HG03460 (cell line): ENCODE results near the gene FRAS1.
"Not testable (repeated sequence)": the region's sequence is repeated elsewhere in the genome, so short reads cannot be mapped to it uniquely, and the experiment has no call there.

Experiments used
- ATAC-seq: cut with Tn5 transposase; IDR thresholded peaks from one replicate; pipeline ENCODE4 v1.9.1; 2021; ENCODE audit not compliant: unreplicated experiment

FRAS1 gene

DNA sequence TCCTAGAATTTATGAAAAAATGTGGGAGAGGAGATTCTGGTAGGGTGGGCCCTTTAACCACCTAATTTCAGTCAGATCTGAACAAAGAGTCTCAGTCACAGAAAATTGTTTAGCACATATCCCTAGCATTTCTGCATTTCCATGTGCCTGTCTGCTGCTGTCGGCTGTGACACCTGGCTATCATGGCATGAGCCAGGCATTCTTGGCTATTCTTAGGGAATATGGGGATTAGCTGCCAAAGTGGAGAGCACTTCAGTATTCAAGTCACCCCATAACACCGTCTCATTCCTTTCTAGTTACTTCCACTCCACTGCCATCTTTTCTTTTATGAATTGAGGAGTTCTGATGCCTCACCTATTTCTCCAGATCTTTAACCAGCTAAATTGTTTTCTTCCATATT lies 211.5 kb downstream of the FRAS1 start:
- ATAC-seq, result no peak

DNA sequence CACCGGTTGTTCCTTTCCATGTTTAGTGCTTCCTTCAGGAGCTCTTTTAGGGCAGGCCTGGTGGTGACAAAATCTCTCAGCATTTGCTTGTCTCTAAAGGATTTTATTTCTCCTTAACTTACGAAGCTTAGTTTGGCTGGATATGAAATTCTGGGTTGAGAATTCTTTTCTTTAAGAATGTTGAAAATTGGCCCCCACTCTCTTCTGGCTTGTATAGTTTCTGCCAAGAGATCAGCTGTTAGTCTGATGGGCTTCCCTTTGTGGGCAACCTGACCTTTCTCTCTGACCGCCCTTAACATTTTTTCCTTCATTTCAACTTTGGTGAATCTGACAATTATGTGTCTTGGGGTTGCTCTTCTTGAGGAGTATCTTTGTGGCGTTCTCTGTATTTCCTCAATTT lies 218.3 kb downstream of the FRAS1 start:
- not testable (repeated sequence) for ATAC-seq

DNA sequence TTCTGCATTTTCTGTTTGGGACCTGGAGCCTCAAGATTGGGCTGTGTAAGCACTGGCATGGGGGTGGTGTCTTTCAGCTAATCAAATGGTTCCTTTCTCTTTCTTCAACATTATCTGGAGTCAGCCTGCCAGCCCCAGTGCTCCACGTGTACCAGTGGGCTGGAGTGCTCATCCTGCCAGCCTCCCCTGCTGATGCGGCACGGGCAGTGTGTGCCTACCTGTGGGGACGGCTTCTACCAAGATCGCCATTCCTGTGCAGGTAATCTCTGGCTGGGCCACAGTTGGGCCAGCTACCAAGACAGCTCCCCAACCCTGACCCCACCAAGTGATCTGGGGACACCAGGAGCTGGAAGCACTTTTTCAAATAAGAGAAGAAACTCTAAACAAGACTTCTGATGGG lies 229.2 kb downstream of the FRAS1 start:
- no peak for ATAC-seq

DNA sequence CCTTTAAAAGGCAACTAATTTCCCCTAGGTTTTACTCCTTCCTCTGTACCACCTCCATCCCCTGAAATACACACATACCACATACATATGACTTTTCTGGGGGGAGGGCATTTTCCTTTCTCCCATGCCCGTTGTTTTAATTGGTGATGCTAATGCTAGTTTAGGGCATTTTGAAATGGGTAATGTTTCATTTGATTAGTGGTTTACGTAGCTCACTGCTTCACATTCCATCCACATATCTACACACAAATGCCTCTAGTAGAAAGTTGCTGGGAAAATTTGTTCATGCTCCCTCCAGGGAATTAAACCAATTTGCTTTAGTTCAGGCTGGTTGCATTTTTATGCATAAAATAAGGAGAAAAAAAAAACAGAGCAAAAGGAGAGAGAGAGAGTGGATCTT lies 231.2 kb downstream of the FRAS1 start:
- no peak for ATAC-seq

DNA sequence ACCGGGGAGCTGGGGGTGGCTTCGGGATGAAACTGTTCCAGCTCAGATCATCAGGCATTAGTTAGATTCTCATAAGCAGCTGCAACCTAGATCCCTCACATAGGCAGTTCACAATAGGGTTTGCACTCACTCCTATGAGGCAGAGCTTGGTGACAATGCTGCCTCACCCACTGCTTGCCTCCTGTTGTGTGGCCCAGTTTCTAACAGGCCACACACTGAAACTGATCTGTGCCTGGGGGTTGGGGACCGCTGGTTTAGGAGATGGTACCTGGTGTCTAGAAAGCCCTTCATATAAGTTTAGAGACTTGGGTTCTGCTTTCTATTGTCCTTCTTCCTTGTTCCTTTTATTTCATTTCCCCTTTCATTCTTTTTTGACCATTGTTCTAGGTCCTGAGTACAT lies 234.2 kb downstream of the FRAS1 start:
- no peak for ATAC-seq

DNA sequence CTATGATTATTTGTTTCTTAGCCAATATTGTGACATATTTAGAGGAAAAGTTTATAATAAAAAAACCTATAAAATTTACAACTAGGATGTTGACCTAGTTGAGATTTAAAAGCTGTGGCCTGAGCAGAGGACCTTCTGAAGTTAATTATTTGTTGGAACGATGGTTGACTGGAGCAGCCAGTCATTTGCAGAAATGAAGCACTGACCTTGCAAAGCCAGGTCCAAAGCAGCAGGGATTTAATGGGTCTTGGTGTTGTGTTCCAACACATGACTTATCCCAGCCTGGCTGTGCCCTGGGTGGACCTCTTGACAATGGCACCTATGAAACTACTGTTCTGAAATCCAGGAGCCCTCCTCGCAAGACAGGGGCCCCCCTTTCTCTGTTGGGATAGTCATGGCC lies 235.2 kb downstream of the FRAS1 start:
- ATAC-seq, result no peak

DNA sequence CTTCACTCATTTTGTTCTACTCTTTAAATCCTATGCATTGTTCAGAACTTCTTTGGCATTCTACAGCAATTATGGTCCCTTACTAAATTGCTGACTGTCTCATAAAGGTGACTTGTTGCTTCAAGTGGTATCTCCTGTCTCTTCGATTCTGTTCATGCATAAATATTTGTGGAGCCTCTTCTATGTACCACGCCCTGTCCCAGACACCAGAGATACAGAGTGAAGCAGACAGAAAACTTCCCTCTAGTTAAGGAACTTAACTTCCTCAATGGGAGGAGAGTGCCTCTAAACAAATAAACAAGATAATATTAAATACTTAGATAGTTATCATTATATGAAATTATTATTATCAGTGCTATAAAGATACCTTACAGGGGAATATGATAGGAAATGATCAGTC lies 235.7 kb downstream of the FRAS1 start:
- ATAC-seq, result no peak

DNA sequence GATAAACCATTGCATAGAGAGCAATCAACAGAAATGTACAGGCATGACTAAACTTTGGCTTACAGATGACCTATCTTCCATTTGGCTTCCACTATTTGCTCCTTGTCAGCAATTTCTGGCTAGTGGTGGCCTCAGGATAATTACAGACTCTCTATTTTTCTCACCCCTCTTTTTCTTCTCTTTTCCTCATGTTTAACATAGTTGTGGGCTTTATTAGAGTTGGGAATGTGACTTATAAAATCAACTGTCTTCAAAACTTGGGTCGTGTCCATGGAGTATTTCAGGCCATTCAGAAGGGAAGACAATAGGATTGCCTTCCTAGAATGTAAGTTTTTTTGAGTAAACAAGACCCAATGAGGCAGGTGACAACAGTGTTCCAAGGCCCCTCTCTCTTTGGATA lies 236.2 kb downstream of the FRAS1 start:
- no peak for ATAC-seq

DNA sequence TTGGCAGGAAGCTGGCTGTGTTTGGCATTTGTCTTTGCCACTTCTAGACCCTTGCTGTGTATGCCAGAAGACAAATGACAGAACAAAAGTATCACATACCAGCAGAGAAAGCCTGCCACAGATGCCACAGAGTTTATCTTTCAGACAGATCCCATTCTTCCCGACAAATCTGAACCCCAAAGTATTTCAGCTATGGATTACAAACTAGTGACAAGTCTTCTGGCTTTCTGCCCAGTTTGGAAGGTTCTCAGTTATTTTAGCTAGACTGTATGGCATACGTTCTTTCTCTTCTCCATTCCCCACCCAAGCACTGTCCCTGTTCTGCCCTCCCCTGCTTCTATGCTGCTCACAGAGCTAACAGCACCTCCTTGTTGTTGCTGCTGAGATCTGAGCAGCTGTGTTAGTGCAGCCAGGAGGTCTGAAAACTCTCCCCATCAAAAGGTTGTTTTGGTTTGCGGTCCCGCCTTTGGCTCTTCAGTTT lies 236.7 kb downstream of the FRAS1 start:
- ATAC-seq, result no peak

DNA sequence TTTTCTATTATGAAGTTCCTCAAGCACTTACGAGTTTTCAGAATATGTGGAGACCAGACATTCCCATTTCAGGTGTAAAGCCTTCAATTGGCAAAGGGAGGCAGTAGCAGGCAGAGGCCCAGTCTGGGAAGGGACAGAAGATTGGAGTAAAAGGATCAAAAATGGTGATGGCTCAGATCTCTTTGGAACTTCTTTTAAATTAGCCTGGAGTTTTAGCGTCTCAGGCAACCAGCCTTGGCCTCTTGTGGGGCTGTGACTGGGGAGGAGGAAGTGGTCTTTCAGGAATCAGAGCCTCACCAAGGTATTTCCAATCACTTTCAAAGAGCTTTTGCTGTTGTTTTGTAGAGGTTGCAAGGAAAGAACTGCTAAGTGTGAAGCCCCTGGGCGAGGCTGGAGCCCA lies 239.1 kb downstream of the FRAS1 start:
- ATAC-seq, result no peak

DNA sequence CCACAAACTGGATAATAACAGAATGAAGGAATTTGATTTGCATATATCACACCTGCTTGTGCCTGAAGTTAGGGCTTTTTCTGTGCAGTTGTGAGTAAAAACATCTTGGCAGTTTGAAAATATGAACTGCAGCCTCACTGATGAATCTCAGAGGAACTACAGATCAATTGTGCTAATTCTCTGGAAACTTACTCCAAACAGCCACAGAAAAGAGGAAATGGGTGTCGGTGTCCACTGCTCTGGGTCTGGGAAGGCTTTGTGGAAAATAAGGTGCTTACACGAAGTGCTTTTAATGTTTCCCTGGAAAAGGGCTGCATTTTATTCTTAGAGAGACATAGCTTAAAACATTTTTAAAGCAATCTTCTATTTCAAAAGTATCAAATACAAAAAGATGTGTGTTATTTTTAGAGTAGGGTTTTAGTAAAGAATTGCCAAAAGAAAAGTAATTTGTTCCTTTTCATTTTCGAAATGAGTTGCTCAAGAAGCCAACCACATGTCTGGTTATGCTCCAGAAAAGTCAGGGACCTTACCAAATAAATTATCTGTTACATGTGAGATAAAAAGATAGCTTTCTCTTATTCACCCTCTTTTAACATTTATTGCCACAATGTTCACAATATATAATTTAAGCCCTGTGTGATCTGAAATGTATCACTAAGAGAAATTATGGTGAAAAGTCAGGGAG lies 240.1 kb downstream of the FRAS1 start:
- ATAC-seq, result no peak

DNA sequence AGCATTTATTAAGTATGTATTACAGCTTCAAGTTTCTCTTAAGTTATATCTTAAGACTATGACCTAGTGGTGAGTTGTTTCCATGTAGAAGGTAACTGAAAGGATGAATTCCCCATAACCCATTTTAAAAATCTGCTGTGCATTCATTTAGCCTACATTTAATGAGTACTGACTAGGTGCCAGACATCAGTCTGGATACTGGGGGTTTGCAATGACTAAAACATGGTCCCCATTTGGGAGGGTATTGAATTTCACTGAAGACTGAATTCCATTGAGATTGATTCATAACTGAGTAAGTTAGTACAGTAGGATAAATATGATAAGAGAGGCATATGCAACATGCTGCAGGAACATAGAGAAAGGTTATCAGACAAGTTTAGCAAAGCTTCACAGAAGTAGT lies 241.5 kb downstream of the FRAS1 start:
- no peak for ATAC-seq

DNA sequence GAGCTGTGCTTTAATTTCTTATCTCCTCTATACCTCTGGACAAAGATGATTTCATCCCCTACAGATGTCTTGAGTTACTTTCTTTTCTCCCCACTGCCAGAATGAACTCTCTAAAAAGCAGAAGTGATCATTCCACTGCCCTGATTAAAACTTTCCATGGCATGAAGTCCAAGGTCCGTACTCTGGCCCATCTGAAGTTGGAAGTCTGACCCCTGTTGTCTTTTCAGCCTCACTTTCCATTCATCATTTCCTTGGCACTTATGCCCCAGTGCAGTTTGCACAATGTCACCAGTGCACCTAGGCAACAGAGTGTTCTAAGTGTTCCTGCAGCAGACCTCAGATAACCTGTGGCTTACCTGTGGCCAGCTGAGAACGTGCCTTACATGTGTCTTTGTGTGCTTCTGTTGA lies 242.4 kb downstream of the FRAS1 start:
- ATAC-seq, result no peak

DNA sequence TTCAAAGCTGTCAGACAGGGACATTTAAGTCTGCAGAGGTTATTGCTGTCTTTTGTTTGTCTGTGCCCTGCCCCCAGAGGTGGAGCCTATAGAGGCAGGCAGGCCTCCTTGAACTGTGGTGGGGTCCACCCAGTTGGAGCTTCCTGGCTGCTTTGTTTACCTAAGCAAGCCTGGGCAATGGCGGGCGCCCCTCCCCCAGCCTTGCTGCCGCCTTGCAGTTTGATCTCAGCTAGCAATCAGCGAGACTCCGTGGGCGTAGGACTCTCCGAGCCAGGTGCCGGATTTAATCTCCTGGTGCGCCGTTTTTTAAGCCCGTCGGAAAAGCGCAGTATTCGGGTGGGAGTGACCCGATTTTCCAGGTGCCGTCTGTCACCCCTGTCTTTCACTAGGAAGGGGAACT lies 250.1 kb downstream of the FRAS1 start:
- not testable (repeated sequence) for ATAC-seq

DNA sequence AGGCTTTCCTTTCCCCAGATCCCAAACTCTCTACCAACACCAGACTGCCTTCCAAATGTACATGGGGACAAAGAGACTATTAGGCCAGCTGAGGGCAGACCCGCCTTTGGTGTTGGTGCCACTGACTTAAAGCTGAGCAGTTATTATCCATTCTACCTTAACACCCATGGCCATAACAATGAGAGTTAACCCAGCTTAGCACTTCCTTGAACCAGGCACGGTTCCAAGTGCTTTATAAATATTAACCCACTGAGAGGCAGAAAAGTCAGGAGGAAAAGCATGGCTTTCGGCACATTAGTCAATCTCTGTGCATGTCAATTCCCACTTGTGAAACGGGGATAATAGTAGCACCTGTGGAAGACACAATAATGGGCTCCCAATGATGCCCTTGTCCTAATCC lies 251.4 kb downstream of the FRAS1 start:
- no peak for ATAC-seq

DNA sequence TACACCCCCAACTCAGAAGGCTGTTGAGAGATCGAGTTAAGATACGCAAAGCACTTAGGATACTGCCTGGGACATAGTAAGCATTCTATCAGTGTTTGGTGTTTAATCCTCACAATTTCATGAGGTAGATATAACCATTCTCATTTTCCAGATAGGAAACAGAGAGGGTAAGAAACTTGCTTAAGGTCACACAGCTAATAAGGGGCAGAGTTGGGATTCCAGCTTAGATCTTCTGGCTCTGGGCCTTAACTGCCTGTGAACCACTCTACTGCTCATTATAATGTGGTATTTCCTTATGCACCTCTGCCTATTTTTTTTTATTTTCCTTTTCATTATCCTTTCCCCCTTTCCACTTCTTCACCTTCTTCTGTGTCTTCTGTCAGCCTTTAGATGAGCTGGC lies 252.2 kb downstream of the FRAS1 start:
- ATAC-seq, result no peak

DNA sequence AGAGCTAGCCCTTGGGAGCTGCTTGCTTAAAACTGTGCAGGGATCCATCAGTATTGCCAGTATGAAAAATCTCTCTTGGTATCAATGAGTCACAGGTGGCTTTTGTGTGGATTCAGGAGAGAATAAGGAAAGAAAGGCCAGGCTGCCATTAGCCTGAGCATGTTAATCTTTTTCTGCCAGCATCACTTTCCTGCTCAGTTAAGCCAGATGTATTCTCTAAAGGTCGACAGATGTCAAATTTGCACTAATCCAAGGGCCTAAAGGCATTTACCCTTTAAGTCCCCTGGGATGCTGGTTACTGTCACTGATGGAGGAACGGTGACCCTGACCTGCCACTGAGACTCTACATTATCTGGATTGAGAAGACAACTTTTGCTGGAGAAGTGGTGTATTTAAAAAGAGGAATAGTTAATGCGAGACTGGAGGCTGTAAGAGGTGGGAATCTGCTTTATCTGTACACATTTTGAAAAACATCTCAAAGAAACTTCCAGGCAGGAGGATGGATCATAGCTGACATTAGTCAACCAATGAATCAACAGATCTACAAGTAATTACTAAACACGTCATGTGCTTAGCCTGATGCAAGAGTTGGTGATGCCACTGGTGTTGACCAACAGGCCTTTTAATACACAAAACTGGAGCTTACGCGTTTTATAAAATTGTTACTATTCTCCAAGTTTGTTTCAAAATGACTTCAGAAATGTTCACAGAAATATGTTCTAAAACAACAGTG lies 253.1 kb downstream of the FRAS1 start:
- no peak for ATAC-seq

DNA sequence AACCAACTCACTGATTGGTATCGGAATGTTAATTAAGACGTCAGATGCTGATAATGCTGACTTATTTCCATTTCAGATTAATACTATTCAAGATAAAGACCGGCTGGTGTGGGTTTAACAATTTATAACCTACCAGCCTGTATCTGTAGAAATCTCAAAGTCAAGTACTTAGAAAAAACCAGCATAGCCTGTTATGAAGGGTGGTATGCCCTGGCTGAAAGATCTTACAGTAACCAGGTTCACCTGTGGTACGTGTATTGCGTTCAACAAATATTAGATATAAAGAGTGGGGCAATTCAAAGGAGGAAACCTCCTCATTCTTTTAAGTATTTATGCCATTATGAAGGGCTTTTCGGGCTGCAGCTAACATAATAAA lies 253.6 kb downstream of the FRAS1 start:
- ATAC-seq, result no peak

DNA sequence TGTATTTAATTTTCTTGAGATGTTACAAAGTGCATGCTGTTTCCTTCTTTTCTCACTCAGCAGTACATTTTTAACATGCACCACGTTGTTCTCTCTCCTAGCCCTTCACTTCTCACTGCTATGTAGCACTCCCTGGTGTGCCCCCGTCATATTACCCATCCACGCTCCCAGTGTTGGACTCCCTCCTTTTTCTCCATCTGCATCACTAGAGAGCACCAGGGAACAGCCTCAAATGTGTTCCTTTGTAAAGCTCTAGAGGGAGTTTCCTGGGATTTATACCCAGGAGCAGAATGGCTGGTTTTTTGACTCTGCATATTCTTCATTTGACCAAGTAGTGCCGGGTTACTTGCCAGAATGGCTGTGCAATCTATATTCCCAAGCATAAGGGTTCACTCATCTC lies 254.2 kb downstream of the FRAS1 start:
- no peak for ATAC-seq

DNA sequence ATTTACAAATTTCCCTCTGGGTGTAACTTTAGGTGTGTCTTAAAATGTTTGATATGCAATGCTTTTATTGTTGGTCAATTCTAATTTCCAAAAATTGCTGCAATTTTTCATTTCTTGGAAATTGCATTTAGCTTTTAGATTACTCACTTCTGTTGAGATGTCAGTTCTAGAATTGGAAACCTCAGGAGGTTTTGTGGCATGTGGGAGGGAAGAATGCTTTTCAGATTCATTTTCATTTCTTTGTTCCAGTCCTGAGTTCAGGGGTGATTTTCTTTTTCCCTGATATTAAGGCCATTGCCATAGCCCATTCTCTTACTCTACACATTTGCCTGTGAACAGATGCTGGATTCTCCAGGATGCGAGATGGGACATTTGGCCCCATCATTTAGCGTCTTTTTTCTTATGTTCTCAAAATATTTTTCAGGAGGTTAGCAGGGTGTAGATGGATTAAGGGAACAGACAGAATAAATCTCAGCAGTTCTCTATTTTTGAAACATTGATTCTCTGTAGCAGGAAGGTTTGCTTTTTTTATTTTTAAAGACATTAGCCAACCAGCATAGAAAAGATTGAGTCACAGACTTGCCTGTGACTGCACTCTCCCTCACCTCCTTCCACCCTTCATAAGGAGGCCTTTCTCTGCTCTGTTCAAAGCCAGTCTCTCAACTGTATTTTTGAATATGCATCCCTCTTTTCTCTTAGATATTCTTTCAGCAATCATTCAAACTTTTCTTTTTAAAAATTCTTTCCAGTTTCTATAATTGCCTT lies 256.0 kb downstream of the FRAS1 start:
- no peak for ATAC-seq

DNA sequence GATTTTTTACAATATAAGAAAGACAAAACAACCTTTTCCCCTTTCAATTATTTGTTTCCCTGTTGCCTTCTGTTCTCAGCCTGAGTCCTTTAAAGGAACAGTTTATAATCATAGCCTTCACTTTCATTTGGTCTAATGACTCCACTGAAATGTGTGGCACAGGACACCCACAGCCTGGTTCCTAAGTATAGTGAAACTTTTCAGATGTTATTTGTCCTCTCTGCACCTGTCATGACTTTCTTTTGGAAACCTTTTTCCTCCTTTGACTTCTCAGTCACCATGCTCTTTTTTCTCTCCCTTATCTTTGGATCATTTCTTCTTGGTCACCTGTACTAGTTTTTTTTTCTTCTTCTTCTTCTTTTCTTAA lies 256.6 kb downstream of the FRAS1 start:
- no peak for ATAC-seq

DNA sequence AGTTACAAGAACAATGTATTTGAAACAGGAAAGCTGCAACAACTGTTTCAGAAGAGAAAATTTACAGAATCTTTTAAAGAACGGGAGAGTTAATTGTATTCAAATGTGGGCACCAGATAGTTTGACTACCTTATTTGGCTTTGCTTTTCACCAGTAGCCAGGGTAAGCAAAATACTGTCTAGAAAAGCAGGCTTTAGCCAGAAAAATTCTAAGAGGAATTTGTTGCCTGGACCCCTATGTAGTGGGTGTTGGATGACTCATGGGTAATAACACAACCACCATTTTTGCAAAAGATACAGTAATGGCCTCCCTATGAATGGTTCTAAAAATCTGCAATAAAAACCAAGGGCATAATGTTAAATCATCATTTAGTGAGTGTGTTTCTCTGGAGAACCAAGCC lies 261.0 kb downstream of the FRAS1 start:
- ATAC-seq, result no peak
